Measurements from ENCODE around the gene TLE1.

- peak; percentile 24; the same call in 1 of the 2 replicates for TF ChIP-seq BHLHE40 (IDR thresholded peaks at IDR 0.05; ENCODE audit: low read depth, low read length)
- no peak for TF ChIP-seq POLR2A (IDR thresholded peaks at IDR 0.05; ENCODE audit: low read depth, low read length)
Measured at GRCh38 chr9:81575956-81576355, 113.4 kb downstream of the TLE1 start.

Measured in IMR-90 (cell line).